ENCODE data around the gene GFPT2. TPM values are rescaled to one million over a fixed set of nuclear protein-coding genes. Genes with fewer than 3 reads are reported as not detected.

The GFPT2 gene
- total RNA-seq, 1 donor from 2014 or later = 20.0 TPM

GRCh38 chr5:180283026-180283615 lies 70.0 kb downstream of the GFPT2 start:
- DNase-seq (ENCODE audit: low spot score) = no peak

GRCh38 chr5:180282281-180282680 lies 70.9 kb downstream of the GFPT2 start:
- DNase-seq (ENCODE audit: low spot score) = no peak

- no peak for DNase-seq (ENCODE audit: low spot score)
Observed at GRCh38 chr5:180281706-180282105, 71.4 kb downstream of the GFPT2 start.

DNA sequence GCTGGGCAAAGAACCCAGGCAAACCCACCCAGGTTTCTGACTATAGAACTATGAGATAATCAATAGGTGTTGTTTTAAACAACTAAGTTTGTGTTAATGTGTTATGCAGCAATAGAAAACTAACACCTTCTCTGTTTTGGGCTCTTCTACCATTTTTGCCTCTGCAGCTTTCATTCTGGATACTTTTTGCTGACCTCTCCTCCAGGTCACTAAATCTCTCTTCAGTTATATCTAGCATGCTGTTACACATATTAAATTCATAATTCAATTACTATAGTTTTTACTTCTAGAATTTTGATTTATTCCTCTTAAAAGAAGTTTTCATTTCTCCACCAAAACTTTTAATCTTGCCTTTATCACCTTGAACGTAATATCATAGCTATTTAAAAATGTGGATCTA lies 78.4 kb downstream of the GFPT2 start:
- DNase-seq (ENCODE audit: low spot score) = no peak

- DNase-seq (ENCODE audit: low spot score) = no peak
Observed at GRCh38 chr5:180271221-180271620, 81.9 kb downstream of the GFPT2 start.

DNA sequence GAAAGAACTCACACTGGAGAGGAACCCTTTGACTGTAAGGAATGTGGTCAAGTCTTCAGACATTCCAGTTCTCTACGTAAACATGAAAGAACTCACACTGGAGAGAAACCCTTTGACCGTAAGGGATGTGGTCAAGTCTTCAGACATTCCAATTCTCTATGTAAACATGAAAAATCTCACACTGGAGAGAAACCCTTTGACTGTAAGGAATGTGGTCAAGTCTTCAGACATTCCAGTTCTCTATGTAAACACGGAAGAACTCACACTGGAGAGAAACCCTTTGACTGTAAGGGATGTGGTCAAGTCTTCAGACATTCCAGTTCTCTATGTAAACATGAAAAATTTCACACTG lies 93.9 kb downstream of the GFPT2 start:
- DNase-seq (ENCODE audit: low spot score) = no peak

DNA sequence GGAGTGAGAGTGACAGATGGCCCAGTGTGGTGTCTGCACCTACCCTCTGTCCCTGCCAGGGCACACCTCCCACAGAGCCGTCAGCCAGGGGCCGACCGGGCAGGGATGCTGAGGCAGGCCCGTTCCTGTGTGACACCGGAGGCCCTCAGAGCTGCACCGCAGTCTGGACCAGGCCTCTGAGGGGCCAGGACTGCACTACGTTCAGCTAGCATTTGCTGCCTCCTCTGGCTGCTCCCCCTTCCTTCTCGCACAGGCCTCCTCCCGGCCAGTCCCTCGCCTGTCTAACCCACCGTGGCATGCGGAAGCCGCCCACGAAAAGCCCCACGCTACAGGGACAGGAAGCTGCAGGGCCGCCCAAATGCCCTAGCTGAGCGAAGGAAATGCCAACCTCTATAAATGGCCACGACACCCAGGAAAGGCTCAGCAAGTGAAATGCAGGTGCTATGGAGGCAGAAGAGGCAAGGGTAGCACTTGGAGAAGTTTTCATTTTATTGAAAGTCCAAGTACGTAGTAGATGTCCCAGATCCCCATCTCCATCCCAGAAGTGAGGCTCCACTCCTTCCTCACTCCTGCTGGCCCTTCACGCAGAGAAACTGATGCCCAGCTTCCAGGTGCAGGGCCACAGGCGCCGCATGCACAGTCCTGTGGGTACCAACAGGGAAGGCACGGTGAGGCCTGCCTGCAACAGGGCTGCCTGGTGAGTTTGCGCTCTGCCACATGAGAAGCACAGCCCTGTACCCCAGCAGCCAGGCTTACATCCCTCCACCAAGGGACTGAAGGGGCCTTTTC lies 99.9 kb downstream of the GFPT2 start:
- no peak for DNase-seq (ENCODE audit: low spot score)

DNA sequence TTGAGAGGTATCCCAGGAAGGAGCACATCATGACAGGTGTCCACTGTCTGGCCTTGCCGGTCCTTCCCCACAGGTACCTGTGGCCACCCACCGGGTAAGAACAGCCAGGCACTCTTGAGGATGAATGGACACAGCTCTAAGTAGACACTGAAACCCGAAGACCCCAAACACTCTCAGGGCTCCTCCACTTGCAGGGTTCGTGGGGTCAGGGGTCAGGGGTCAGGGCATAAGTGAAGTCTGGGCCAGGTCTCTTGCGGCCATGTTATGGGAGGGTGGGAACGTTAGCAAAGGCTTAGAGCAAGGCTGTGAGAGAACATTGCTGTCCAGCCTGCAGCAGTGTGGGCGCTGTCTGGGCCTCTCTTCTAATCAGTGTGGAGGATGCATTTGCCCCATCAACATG lies 101.2 kb downstream of the GFPT2 start:
- no peak for DNase-seq (ENCODE audit: low spot score)

- no peak for DNase-seq (ENCODE audit: low spot score)
Observed at GRCh38 chr5:180251141-180251540, 102.0 kb downstream of the GFPT2 start.

Other genes with a start within 250 kb of the GFPT2 start
- gene RASGEF1C, start 144.1 kb downstream of the GFPT2 start, total RNA-seq = not detected
- gene MAPK9, start 61.3 kb downstream of the GFPT2 start, total RNA-seq = 40.5 TPM
- 29.6 TPM for gene CNOT6, start 141.0 kb upstream of the GFPT2 start, total RNA-seq
- 1.4 TPM for gene SCGB3A1, start 238.2 kb upstream of the GFPT2 start, total RNA-seq

All from ureter (tissue), 1 donor.